ENCODE measurements around the gene SHROOM3.

DNA sequence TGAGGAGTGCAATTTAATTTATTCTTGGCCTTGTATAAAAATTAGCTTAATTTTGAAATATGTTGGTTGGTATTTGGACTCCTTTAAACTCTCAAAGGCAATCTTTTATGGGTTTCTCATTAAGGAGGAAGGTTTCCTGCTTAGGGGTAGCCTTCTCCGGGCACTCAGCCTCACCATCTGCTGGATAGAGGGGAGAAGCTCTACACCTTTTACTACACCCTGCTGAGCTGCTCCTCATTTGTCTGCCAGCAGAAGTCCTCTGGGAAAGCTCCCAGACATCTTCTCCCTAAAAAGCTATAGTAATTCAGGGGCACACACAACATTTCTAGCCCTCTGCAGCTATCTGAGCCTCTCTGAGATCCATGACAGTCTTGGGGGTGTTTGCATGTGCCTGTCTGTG is 283.8 kb downstream of the SHROOM3 start:
- TF ChIP-seq POLR2A (IDR thresholded peaks at IDR 0.05), result no peak
- TF ChIP-seq, protein P1, sequence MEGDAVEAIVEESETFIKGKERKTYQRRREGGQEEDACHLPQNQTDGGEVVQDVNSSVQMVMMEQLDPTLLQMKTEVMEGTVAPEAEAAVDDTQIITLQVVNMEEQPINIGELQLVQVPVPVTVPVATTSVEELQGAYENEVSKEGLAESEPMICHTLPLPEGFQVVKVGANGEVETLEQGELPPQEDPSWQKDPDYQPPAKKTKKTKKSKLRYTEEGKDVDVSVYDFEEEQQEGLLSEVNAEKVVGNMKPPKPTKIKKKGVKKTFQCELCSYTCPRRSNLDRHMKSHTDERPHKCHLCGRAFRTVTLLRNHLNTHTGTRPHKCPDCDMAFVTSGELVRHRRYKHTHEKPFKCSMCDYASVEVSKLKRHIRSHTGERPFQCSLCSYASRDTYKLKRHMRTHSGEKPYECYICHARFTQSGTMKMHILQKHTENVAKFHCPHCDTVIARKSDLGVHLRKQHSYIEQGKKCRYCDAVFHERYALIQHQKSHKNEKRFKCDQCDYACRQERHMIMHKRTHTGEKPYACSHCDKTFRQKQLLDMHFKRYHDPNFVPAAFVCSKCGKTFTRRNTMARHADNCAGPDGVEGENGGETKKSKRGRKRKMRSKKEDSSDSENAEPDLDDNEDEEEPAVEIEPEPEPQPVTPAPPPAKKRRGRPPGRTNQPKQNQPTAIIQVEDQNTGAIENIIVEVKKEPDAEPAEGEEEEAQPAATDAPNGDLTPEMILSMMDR (IDR thresholded peaks at IDR 0.05), result no peak

Measured in adrenal gland (tissue), 5 donors.